HG02798 (cell line): ENCODE measurements around the gene NEK11.

Experiments
- ATAC-seq: cut with Tn5 transposase; IDR thresholded peaks from one replicate; pipeline ENCODE4 v1.9.1; 2021; ENCODE audit warnings: mild to moderate bottlenecking; ENCODE audit not compliant: unreplicated experiment, poor library complexity

The NEK11 gene

DNA sequence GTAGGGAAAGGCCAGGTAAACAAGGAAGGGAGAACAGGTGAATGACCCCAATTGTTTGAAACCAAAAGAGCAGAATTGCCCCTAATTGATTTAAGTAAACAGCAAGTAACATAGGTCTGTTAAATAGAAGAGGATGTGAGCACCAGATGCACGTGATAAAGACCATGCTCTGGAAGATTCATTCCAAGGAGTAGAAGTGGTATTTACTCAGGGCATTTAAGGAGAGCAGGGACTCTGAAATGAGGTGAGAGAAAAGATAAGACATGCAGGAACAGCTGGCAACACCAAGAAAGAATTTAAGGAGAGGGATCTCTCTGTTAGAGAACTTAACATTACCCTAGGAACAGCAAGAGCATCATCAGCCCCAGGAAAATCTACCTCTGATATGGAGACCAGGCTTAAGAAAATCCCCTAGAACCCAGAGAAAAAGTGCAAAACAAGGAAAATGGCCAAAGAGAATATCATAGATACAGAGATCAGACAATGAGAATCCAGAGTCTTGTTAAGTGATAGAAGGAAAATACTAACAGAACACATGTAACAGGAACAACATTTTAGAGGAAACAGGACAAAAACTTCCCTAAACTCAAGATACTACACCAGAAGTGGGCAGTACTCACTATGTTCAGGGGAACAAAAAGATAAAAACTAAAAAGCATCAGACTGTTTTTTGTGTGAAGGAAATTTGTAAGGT lies 361.3 kb downstream of the NEK11 start:
- ATAC-seq: no peak

DNA sequence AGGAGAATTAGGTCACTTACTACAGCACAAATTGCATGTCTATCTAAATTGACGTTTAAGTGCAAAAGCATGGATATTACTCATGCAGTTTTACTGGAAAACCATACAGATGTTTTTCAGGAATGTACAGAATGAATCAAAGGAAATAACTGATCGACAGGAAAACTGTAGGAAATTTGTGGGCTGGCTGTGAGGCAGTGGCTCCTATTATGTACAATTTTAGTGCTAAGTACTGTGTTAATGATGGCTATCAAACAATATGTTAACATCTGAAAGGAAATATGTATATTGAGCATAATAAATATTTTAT lies 361.8 kb downstream of the NEK11 start:
- ATAC-seq: no peak

DNA sequence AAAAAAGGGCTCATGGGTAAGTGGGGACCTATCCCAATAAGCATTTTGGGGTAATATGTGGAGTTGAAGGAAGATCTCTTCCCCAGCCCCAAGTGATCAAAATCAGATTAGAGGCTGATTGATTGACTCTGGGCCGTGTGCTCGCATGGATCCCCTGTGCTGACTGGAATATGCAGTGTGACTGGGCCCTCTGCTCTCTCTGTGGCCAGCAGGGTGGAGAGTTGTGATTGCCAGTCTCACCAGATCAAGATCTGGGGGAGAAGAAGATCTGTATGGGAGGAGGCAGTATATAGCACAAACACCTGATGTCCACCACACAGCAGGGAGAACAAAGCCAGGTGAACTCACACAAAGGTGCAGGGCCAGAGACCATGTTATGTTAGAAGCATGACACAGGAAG lies 363.7 kb downstream of the NEK11 start:
- no peak for ATAC-seq

DNA sequence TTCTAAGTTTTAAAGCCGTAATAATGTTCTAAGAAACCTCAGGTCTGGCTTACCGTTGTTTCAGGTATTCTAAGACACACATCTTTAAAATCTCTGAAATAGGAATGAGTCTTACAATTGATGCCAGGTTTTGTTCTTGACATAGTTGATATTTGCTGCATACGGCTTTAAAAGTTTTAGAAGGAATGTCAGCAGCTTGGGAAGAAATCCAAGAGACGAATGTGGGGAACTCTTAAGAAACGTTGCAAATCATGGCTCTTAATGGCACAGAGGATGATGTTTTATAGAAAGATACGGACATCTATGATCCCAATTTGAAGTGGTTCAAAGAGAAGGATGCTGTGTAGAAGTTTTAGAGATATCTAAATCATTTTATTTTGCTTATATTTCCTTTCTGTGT lies 366.4 kb downstream of the NEK11 start:
- no peak for ATAC-seq

DNA sequence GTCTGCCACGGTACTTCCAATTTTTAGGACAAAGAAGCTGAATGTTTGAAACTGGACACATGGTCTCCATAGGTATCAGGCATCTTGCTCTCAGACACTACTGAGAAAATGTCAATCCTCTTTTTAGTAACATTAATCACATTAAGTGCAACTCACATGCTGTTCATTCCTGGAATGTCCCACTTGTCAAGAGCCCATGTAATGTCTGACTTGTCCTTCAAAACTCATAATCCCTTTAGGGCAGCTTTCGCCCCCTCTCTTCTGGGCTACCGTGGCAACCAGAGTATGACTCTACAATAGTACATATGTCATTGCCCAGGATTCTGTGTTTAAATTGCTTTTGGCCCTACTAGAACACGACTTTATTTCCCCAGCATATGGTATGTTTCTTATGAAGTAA lies 367.2 kb downstream of the NEK11 start:
- ATAC-seq: no peak

DNA sequence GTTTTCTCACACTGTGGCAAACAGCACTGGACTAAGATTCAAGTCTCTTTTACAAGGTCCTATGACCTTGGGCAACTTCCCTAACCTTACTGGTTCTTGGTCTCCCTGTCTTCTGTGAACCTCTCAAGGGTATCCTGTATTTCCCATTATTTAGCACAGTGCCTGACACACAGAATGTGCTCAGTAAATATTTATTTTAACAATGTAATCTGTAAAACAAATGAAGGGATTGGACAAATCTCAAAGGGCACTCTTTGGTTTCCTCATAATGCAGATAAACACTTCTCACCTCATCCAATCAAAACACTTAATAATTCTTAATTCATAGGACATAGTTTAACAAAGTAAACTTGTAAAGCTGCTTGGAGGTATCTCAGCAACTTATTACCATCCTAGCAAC lies 367.7 kb downstream of the NEK11 start:
- no peak for ATAC-seq

DNA sequence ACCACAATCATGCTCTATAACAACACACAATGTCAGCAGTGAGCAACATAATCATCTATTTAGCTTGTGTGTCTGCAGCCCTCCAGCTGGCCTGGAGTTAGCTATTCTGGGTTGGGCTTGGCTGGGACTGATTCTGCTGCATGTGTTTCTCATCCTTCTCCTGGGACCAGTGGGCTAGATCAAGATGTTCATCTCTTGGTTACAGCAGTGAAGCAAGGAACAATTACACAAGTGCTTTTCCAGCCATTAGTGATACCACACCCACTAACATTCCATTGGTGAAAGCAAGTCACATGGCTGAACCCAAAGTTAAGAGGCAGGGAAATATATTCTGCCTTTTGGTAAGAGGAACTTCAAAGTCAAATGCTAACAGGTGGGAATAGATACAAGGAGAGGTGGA lies 369.5 kb downstream of the NEK11 start:
- ATAC-seq: no peak

DNA sequence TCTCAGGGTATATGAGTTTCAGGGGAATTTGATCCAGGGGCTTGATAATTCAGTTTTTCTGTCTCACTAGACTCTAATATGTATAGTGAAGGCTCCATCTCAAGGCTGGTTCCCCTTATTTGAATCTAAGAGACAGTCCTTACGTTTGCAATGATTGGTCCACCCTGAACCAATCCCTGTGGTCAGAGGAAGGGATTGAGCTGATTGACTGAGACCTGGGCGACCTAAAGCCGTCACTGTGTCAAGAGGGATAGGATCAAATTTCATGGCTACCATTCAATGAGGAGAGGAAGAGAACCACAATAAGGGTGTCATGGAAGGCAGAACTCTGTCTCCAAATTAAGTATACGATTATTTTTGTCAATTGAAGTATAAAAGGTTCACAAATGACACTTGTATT lies 371.2 kb downstream of the NEK11 start:
- ATAC-seq: no peak
